ELF-1 (cell line): ENCODE data around the gene TMEFF1.
"Not testable (repeated sequence)": the region's sequence is repeated elsewhere in the genome, so short reads cannot be mapped to it uniquely, and the experiment has no call there.

Experiments used
- DNase-seq: peaks from one replicate; pipeline ENCODE4 v3.0.0-alpha.2; 2016; ENCODE audit warnings: low read depth, low spot score

The TMEFF1 gene

DNA sequence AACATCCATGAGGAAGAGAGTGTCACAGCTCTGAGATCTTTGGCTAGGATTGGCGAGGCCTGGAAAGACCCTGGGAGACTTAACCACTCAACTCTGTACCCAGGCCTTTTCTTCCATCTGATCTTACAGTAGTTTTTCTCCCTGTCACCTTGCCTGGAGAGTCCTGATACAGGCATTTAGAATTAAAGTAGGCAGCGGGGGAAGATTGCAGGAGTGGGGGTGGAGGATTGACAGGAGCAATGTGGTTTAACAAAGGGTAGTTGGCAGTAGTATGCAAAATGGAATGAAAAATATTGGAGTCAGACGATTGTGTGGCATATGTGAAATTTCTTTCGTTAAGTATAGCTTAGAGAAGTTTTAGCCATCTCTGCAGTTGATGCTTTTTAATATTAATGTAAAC, 16.9 kb downstream of the TMEFF1 start:
- DNase-seq = no peak

DNA sequence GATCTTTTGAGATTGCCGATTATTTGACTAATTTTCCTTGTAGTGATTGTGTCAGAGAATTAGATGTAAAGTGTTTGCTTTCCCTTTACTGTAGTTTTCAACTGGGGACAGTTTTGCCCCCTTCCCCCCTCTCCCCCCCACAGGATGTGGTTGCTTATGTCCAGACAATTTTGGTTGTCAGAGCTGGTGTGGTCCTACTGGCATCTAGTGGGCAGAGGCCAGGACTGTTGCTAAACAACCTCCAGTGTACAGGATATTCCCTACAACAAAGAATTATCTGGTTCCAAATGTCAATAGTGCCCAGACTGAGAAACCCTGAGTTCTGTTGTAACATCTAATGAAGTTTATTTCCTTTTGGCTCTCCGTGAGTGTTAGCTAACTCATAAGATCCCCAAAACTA, 20.0 kb downstream of the TMEFF1 start:
- DNase-seq = no peak

DNA sequence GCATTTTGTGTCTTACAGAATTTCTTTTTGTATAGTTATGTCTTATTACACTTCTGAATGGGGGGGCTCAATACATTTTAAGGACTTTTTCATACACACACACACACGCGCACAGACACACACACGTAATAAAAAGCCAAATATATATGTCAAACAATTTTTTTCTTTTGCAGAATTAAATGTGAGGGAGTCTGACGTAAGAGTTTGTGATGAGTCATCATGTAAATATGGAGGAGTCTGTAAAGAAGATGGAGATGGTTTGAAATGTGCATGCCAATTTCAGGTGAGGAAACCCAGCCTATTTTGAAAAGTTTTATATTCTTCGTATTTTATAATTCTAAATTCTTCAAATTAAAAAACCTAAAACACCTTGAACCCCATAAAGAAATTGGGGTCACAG, 25.6 kb downstream of the TMEFF1 start:
- DNase-seq = no peak

DNA sequence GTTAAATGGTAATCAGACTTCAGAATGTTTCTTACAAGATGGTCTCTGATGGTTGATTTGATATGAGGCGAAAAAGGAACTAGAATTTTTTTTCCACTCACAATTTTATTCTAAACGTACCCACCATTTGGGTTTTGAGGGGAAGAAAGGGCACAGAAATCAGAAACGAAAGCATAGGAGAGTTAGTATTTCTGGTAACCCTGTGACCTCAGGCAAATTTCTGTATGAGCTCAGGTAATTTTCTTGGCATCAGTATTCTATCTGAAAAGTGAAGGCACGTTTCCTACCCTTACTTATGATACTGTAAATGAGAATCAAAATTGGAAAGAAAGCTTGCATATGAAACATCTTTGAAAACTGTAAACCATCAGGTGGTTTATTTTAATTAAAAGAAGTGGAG, 26.5 kb downstream of the TMEFF1 start:
- no peak for DNase-seq

DNA sequence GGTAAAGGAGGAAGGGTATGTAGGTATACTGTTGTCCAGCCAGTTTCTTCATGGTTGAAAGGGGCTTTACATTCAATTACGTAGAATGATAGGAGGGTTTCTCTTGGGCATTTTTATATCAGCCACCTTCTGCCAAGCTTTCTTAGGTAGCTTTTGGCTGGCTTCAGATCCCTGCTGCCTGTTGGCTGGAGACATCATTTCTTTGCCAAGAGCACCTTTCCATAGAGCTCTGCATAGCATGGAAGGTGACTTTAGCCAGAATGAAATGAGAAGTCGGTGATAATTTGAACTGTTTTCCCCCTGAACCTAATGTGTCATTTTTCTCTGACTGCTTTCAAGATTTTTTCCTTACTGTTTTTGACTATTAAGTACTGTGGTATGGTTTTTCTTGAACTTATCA, 26.9 kb downstream of the TMEFF1 start:
- DNase-seq = no peak

DNA sequence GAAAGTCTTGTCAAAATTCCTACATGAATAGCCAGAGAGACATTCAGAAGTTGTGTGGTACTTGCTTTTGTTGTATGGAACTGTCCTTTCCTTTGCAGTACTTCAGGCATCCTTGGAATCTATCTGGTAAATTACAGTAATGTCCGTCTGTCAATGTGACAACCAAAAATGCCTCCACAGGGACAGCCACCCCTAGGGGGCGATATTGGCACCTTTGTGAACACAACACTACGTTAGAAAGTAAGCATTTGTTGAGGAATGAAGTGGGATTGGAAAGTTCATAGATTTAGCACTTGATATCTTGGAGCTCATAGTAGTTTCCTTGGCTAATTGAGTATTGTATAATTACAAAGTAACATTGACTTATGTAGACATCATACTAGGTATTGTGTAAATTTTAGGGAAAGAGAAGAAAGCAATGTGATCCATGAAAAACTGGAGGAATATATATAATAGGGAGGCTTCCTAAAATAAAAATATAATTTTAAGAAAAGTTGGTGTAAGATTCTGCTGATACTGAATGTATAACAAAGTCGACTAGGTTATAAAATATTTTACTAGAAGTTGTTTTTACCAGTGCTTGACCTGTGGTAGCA, 32.7 kb downstream of the TMEFF1 start:
- DNase-seq = peak; percentile 86

DNA sequence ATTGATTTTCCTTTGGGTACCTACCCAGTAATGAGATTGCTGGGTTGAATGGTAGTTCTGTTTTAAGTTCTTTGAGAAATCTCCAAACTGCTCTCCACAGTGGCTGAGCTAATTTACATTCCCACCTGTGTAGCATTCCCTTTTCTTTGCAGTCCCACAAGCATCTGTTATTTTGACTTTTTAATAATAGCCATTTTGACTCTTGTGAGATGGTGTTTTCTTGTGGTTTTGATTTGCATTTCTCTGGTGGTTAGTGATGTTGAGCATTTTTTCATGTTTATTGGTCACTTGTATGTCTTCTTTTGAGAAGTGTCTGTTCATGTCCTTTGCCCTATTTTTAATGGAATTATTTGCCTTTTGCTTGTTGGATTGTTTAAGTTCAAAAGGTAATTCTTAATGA, 34.4 kb downstream of the TMEFF1 start:
- not testable (repeated sequence) for DNase-seq

DNA sequence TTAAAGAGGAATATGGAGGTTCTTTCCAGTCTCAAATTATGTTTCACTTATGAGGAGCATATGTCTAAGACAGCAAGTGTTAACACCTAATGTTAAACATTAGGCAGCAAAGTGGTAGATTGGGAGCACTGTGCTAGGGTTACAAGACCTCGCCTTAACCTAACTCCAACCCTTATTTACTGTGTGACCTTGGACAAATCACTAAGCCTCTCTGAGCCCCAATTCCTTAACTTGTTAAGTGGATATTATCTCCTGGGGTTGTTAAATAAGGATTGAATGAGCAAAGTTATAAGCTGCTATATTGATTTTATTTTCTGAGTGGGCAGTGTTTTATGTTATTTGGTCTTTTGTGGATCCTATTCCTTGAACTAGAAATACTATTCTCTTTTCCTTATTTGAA, 38.3 kb downstream of the TMEFF1 start:
- DNase-seq = no peak

DNA sequence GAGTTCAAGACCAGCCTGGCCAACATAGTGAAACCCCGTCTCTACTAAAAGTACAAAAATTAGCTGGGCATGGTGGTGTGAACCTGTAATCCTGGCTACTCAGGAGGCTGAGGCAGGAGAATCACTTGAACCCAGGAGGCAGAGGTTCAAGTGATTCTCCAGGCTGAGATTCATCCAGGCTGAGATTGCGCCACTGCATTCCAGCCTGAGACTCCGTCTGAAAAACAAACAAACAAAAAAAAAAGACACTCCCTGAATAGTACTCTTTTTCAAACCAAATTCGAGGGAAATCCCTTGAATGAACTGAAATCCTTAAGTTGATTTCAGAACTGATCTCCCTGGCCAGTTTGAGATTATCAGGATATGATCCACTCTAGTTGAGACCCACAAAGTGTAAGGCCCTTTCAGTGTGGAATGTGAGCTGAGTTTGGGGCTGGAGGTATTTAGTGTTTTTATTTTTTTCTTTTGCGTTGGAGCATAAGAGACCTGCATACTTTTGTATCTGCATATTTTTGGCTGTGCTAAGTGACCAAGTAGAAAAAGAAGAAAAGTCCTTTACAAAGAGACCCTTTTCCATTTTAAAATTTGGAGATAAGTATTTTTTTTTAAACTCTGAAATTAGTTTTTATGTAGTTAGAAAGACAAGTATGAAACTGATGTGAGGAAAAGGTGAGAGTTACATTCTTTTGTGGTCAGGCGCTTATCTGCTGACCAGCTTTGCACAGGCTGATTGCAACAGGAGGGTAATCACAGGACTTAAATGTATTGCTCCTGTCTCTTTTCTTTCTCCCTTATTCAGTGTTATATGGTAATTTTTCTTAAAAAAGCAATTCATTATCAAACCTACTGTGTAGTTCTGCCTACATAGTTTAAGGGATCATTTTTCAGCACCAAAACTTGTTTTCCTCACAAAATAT, 42.9 kb downstream of the TMEFF1 start:
- no peak for DNase-seq

DNA sequence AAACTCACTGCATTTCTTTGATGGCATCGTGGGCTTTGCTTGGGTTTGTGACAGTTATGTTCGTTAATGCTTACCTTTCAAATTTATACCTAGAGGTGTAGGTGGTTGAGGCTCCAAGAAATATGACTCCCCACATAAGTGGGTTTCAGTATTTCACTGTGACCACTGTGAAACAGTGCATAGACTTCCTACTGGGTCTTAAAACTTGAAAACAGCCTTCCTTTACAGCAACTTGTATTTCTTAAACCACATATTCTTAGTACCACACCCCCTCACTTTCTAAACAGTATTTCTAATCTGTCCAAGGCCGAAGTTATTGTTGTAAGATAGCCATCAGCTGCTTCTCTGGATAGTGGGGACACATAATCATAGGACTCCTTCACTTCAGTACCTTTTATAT, 48.3 kb downstream of the TMEFF1 start:
- no peak for DNase-seq

DNA sequence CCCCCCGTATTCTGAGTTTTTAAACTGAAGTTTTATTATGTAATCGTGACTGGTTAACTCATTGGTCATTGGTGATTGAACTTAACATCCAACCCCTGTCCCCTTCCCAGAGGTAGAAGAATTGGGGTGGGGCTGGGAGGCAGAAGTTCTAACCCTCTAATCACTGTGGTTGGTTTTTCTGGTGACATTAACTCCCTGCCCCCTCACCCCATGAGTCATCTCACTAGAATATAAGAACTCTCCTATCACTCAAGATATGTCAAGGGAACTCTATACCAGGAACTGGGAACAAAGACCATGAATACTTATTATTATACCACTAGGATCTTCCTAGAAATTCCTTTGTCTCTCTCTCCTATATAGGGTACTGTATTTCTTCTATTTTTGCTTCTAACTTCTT, 52.6 kb downstream of the TMEFF1 start:
- no peak for DNase-seq

DNA sequence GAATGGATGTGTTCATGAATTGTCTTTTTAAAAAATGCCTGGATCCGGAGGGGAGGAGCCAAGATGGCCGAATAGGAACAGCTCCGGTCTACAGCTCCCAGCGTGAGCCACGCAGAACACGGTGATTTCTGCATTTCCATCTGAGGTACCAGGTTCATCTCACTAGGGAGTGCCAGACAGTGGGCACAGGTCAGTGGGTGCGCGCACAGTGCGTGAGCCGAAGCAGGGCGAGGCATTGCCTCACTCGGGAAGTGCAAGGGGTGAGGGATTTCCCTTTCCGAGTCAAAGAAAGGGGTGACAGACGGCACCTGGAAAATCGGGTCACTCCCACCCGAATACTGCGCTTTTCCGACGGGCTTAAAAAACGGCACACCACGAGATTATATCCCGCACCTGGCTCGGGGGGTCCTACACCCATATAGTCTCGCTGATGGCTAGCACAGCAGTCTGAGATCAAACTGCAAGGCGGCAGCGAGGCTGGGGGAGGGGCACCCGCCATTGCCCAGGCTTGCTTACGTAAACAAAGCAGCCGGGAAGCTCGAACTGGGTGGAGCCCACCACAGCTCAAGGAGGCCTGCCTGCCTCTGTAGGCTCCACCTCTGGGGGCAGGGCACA, 54.3 kb downstream of the TMEFF1 start:
- DNase-seq = peak; percentile 43

DNA sequence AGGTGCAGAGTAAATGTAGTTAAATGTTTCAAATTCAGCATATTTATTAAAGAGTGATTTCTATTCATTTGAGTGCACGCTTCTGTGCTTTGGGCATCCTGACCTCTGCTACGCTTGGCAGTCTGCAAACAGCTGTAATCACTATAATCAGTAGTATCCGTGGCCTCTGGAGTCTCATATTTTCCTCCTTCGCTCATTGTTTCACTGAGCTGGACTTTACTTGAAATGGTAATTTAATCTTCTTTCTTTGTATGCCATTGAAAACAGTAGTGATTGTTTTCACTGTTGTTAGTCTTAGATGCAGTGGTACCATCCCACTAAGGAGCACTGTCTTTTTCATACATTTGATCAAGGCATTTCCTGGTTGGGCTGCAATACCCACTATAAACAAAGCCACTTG, 61.5 kb downstream of the TMEFF1 start:
- DNase-seq = no peak

DNA sequence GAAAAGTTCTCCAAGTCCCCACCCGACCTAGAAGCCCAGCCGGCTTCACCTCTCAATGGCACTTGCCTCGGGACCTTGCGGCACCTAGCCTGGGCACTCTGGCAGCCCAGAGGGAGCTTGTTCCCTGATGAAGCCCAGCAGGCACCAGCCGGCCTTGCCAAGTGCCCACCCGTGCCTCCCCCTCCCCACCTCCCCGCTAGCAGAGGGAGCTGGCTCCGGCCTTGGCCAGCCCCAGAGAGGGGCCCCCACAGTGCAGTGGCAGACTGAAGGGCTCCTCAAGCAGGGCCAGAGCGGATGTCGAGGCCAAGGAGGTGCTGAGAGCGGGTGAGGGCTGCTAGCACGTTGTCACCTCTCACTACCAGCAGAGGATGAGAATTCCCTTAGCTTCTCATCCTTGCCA, 67.4 kb downstream of the TMEFF1 start:
- DNase-seq = no peak

DNA sequence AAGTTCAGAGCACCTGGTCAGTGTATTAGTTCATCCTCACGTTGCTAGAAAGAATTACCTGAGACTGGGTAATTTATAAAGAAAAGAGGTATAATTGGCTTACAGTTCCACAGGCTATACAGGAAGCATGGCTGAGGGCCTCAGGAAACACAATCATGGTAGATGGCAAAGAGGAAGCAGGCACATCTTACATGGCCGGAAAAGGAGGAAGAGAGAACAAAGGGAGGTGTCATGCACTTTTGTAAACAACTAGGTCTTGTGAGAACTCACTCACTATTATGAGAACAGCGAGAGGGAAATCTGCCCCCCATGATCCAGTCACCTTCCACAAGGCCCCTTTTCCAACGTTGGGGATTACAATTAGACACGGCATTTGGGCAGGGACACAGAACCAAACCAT, 76.1 kb downstream of the TMEFF1 start:
- DNase-seq = no peak

DNA sequence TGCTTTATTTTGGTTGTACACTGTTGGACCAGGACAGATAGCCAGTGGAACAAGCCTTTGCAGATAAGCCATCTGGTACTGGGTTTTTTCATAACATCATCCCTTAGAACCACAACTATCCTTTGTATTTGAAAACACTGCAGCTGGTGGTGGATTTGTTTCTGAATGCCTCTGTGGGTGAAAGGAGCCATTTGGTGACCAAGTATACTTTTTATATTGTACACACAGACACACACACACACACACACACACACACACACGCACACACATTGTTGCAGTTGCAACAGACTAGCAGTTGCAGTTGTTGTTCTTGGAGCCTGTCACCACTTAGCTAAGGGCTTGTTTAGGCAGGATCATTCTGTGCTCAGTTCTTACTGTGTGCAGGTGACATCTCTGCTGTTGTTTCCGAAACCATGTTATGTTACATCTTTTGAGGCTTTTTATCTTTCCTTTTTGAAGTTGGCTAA, 82.0 kb downstream of the TMEFF1 start:
- DNase-seq = no peak

DNA sequence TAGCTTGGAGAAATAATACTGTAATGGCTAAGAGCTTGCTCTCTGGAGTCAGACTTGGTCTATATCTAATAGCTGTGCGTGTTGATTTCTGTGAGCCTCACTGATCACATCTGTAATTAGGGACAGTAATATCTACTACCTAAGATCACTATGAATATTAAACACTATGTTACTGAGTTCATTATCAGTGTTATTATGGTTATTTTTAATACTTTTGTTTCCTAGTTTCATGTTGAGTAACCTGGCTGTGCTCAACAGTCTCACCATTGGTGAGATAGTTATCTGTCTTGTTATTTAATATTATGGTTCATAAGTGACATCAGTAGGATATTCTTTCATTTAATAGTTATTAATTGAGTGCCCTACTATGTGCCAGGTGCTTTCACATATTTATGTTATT, 82.5 kb downstream of the TMEFF1 start:
- DNase-seq = no peak

DNA sequence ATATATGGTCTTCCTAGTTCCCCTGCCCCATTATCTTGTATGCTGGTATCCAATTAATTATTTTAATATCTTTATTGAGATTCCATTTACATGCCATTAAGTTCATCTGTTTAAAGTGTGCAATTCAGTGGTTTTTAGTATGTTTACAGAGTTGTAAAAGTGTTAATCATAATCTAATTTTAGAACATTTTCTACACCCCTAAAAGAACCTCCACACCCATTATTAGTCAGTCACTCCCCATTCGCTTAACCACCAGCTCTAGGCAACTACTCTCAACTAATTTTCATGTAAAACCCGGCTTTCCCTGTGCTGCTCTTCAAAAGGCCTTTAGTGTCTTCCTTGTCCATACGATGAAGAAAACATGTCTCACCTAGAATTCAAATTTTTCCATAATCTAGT, 84.1 kb downstream of the TMEFF1 start:
- DNase-seq = no peak

DNA sequence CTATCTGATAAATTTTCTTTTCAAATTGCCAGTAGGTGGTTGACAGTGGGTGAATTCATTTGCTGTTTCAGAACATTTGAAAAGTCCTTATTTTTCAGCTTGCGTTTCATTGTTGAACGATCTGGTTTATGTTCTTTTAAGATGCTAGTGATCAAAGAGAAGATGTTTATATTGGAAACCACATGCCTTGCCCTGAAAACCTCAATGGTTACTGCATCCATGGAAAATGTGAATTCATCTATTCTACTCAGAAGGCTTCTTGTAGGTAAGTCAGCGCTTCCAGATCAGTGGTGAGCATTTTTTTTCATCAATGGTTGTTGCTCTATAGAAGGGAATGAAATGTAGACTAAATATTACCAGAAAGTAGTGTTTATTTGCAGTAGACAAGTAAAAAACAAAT, 88.3 kb downstream of the TMEFF1 start:
- no peak for DNase-seq

DNA sequence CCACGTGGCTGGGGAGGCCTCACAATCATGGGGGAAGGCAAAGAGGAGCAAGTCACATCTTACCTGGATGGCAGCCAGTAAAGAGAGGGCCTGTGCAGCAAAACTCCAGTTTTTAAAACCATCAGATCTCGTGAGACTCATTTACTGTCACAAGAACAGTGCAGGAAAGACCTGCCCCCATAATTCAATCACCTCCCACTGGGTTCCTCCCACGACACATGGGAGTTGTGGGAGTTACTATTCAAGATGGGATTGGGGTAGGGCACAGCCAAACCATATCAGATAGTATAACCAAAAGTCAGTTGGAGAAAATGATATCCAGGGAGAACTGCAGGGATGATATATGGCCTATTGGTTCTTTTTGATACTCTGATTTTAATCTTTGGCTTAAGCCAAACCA, 94.9 kb downstream of the TMEFF1 start:
- DNase-seq = no peak

DNA sequence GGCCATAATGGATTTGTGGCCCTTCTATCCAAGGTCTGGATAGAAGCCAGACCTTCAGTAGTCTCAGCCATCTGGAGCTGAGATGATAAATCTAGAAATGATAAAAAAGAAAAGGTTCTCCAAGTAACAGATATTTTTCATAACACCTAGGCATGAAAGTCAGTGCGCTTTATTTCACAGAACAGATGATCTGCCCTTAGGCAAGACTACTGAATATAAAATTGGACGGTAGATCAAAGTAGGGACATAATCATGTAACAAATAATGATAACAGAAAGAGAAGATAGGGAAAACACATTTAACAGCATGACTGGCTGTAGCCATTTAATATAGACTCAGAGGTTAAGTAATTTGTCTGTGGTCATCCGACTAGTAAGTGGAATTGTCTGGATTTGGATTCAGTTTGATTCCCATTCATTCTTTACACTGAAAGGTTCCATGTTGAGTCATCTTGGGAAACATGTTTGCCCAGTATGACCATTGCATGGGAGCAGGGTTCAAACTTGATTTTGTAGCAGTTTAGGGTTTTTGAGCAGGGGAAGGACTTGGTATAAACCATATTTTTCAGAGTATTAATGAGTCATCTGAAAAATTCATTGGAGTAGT, 100.8 kb downstream of the TMEFF1 start:
- DNase-seq = no peak

DNA sequence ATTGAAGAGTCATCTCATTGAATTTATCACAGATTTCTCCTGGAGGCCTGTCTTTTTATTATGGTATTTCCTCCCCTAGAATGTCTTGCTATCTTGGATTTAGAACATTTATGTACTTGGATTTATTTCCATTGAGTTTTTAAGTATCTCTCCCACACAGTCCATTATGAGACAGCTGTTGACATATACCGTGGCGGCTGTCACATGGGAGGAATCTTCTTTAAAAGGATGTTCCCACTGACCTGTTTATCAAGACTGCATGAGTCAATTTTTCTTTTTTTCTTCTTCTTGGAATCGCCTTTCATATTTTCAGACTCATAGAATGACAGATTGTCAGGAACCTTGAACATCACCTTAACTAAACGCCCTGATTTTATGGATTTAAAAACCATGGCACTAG, 102.1 kb downstream of the TMEFF1 start:
- DNase-seq = no peak
